K562 (cell line): ENCODE measurements around the gene LDLRAD1. TPM values are rescaled to one million over a fixed set of nuclear protein-coding genes. Genes with fewer than 3 reads are reported as not detected.

ENCODE experiments used
- ATAC-seq: fragments of 200-7000 bp; cut with Tn5 transposase; 3 replicates; pipeline ENCODE4 v1.9.1; 2020; ENCODE audit warnings: moderate library complexity
- BruUV-seq: library from RNA; stranded (reverse); fragments of 400-500 nt; replicated peaks from 2 replicates; lab custom pipeline; 2021; lab: Mats Ljungman, UMichigan
- CTCF ChIA-PET: fragments of 300-600 bp; formaldehyde crosslinking; extraction: SDS; loops from one replicate; lab custom pipeline; 2021; ENCODE audit warnings: low intra/inter-chr PET ratio; lab: Yijun Ruan, JAX
- POLR2A ChIA-PET: fragments of 300-600, 350-650 bp; sonication (Branson Sonifier 250); formaldehyde crosslinking; extraction: SDS; loops from one replicate; lab custom pipeline; 2021; ENCODE audit warnings: antibody characterized with exemption, inconsistent platforms; lab: Yijun Ruan, JAX
- DNase-seq, 4 experiments: peaks; one replicate each; pipeline versions ENCODE4 v3.0.0 to v3.0.0-alpha.2; 2011 to 2018; ENCODE audit warnings: low spot score in 3 of 4, mixed read lengths in 3 of 4; ENCODE audit errors: extremely low read depth in 1 of 4
- FAIRE-seq: peaks from 2 replicates; lab custom pipeline; 2011; peaks lifted over from hg19 to GRCh38; lab: Jason Lieb, UNC
- H2AFZ ChIP-seq: 2 replicates; pipeline ENCODE4 v1.6.0; 2011; ENCODE audit warnings: low read depth, low read length, control low read depth, inconsistent platforms
- H3K27ac ChIP-seq: fragments of 200-600 bp; 3 replicates; pipeline ENCODE4 v1.8.0; 2011; ENCODE audit warnings: low read depth, mild to moderate bottlenecking, control low read depth, inconsistent platforms, low read length, moderate library complexity, mixed read lengths; ENCODE audit errors: extremely low read depth
- H3K27me3 ChIP-seq, 2 experiments: fragments of 300-600 bp in 1 of 2; 2 replicates in 1 of 2; 3 replicates in 1 of 2; pipeline versions ENCODE4 v1.6.0 to v1.8.0; 2011; ENCODE audit warnings: inconsistent platforms in 2 of 2, low read length in 2 of 2, mild to moderate bottlenecking in 1 of 2, mixed read lengths in 1 of 2, moderate library complexity in 1 of 2; ENCODE audit not compliant: control insufficient read depth in 2 of 2, insufficient read depth in 2 of 2
- H3K36me3 ChIP-seq: fragments of 300-600 bp; 3 replicates; pipeline ENCODE4 v1.8.0; 2011; ENCODE audit warnings: mild to moderate bottlenecking, low read length, inconsistent platforms; ENCODE audit not compliant: control insufficient read depth, insufficient read depth
- H3K4me1 ChIP-seq, 2 experiments: fragments of 200-600 bp in 1 of 2; replicated peaks in 1 of 2; 2 replicates in 1 of 2; 3 replicates in 1 of 2; pipeline versions ENCODE4 v1.5.1 to v1.8.0; 2011; ENCODE audit warnings: inconsistent platforms in 2 of 2, low read length in 2 of 2, mild to moderate bottlenecking in 1 of 2, mixed read lengths in 1 of 2, moderate library complexity in 1 of 2; ENCODE audit not compliant: control insufficient read depth in 2 of 2, insufficient read depth in 2 of 2
- H3K4me2 ChIP-seq: 2 replicates; pipeline ENCODE4 v1.6.1; 2011; ENCODE audit warnings: low read length, control low read depth, inconsistent platforms, mixed read lengths; ENCODE audit not compliant: insufficient read depth
- H3K4me3 ChIP-seq: fragments of 200-600 bp; sonication (generic), shearing (Covaris generic); 2 replicates; pipeline ENCODE4 v1.5.1; 2016; ENCODE audit warnings: control low read depth, inconsistent platforms
- H3K79me2 ChIP-seq: fragments of 200-600 bp; 3 replicates; pipeline ENCODE4 v1.8.0; 2011; ENCODE audit warnings: low read length, inconsistent platforms; ENCODE audit not compliant: control insufficient read depth, insufficient read depth
- H3K9ac ChIP-seq, 2 experiments: 2 replicates each; pipeline versions ENCODE4 v1.6.0 to v1.6.1; 2011; ENCODE audit warnings: low read depth in 2 of 2, low read length in 2 of 2, control low read depth in 1 of 2, inconsistent platforms in 1 of 2, mild to moderate bottlenecking in 1 of 2, mixed read lengths in 1 of 2; ENCODE audit not compliant: insufficient read depth in 1 of 2
- H3K9me1 ChIP-seq: one replicate; pipeline ENCODE4 v1.6.0; 2011; ENCODE audit warnings: inconsistent platforms, mild to moderate bottlenecking, low read length, moderate library complexity; ENCODE audit not compliant: control insufficient read depth, insufficient read depth
- H3K9me3 ChIP-seq: replicated peaks from 2 replicates; pipeline ENCODE4 v1.5.1; 2011; ENCODE audit warnings: low read depth, low read length, inconsistent platforms; ENCODE audit not compliant: control insufficient read depth, insufficient read depth
- H4K20me1 ChIP-seq: replicated peaks from 2 replicates; pipeline ENCODE4 v1.6.1; 2011; ENCODE audit warnings: low read length, inconsistent platforms, mixed read lengths; ENCODE audit not compliant: control insufficient read depth, insufficient read depth
- HCFC1 ChIP-seq: IDR thresholded peaks from 2 replicates; pipeline ENCODE4 v1.6.1; 2012; ENCODE audit warnings: low read depth, low read length, improper control_type of control experiment
- KDM2B ChIP-seq: fragments of 250-450 bp; sonication (Bioruptor Pico); IDR thresholded peaks from 2 replicates; pipeline ENCODE4 v1.8.0; 2021; ENCODE audit warnings: mild to moderate bottlenecking, moderate library complexity
- MYNN ChIP-seq, 2 experiments: sonication (generic); formaldehyde crosslinking in 1 of 2; IDR thresholded peaks; 2 replicates each; pipeline versions ENCODE4 v1.5.0 to v1.6.1; 2016 to 2020; ENCODE audit warnings: antibody characterized with exemption in 1 of 2, missing genetic modification reagents in 1 of 2
- RAD21 ChIP-seq, 2 experiments: fragments of 250-450 bp in 1 of 2; fragments of 450-650 bp in 1 of 2; sonication (Bioruptor Pico) in 1 of 2; formaldehyde crosslinking in 1 of 2; IDR thresholded peaks in 1 of 2; conservative IDR thresholded peaks in 1 of 2; 2 replicates each; pipeline versions ENCODE4 v1.4.0 to v1.8.0; 2020 to 2022; ENCODE audit warnings: mild to moderate bottlenecking in 2 of 2, moderate library complexity in 1 of 2
- ZBTB1 ChIP-seq: sonication (generic); formaldehyde crosslinking; IDR thresholded peaks from 2 replicates; pipeline ENCODE4 v1.8.1; 2023; ENCODE audit warnings: missing genetic modification reagents, low read depth, mild to moderate bottlenecking, borderline replicate concordance
- ZNF133 ChIP-seq: fragments of 250-450 bp; sonication (Bioruptor Pico); IDR thresholded peaks from 2 replicates; pipeline ENCODE4 v1.4.0; 2020; ENCODE audit warnings: mild to moderate bottlenecking
- ZNF140 ChIP-seq: fragments of 250-450 bp; sonication (Bioruptor Pico); IDR thresholded peaks from 2 replicates; pipeline ENCODE4 v1.8.0; 2021; ENCODE audit warnings: moderate library complexity, mild to moderate bottlenecking, inconsistent platforms
- WGBS: fragments of 100-300 bp; shearing (Covaris generic); methylation state at CpG from one replicate; pipeline ENCODE4 v1.1.6; 2016; ENCODE audit warnings: low coverage, mixed read lengths; ENCODE audit not compliant: insufficient coverage; ENCODE audit errors: missing lambda C conversion rate; 5-methylcytosine and 5-hydroxymethylcytosine counted together
- in situ Hi-C: fragments of 300-500 bp; cut with MboI; formaldehyde crosslinking; loops from 4 replicates; pipeline ENCODE4 v1.15.0; 2018; ENCODE audit warnings: inconsistent platforms, mixed read lengths
- intact Hi-C: fragments of 100-400 bp; cut with micrococcal nuclease; formaldehyde crosslinking; loops from 2 replicates; pipeline ENCODE4 v1.14.2; 2022
- polyA plus RNA-seq, 8 experiments: library from polyadenylated mRNA; depleted of rRNA in 4 of 8; stranded (reverse) in 5 of 8; unstranded in 3 of 8; fragments of >200 nt; fragmentation: Nextera tagmentation in 2 of 8; fragmentation: Illumina TruSeq in 1 of 8; extraction: Ambion mirVana in 2 of 8; extraction: Trizol in 1 of 8; gene quantifications; 2 replicates each; pipeline versions ENCODE4 v1.2.1 to v1.2.3, GENCODE V29; 2011 to 2014; ENCODE audit warnings: inconsistent platforms in 1 of 8, missing spikeins in 1 of 8
- total RNA-seq, 7 experiments: library from RNA; depleted of rRNA in 6 of 7; stranded (reverse); fragments of >200 nt in 6 of 7; fragmentation: Illumina TruSeq in 2 of 7; extraction: Trizol in 2 of 7; gene quantifications; 2 replicates each; pipeline versions ENCODE4 v1.2.1 to v1.2.3, GENCODE V29; 2011 to 2021; ENCODE audit warnings: low replicate concordance in 1 of 7
- TF ChIP-seq, protein P1 (sequence below): fragments of 450-650 bp; IDR thresholded peaks from 2 replicates; pipeline ENCODE4 v1.6.1; 2017; ENCODE audit warnings: mild to moderate bottlenecking, moderate library complexity
- TF ChIP-seq, protein P2 (sequence below): sonication (generic); IDR thresholded peaks from 2 replicates; pipeline ENCODE4 v1.6.1; 2016

Gene LDLRAD1
- total and polyA plus RNA-seq, 9 of the 15 experiments (the other 6 are each of a cell fraction or from before 2014, with no cell fraction given), result not detected

DNA sequence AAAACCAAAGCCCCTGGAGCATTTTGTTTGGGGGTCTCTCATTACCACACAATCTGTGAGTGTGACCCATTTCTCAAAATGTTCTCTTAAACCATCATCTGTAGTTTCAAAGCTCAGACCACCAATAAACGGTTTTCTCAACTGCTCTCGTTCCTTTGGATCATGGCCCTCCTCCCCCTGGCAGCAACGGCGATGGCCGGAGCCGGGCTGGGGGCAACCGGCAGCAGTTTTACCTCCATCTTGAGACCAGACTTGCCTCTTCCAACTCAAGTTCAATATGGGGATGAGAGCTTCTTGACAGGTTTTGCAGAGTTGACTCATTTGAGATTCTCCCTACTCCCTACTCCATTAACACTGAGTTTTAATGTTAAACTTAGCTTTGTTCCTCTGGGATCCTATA is 42.1 kb downstream of the LDLRAD1 start:
- WGBS, result 65% methylated on average over 7 of the region's 7 CpGs
- intact Hi-C loops (no loop called here), in situ Hi-C loops (no loop called here)
- POLR2A ChIA-PET, result no interaction called here
- CTCF ChIA-PET, result no interaction called here
- no TSS peak for BruUV-seq
- Histone ChIP-seq H3K36me3 (peaks cover 4% of the 10 kb centered on the region; the same call in 1 of the 3 replicates), H3K79me2 (no peaks in the 10 kb centered on the region), H3K4me2 (no peak overlapping the region), H3K9me3 (no peaks in the 10 kb centered on the region), H3K4me3 (no peak overlapping the region)
- no peak for FAIRE-seq
- ATAC-seq, result no peak
- no peak for TF ChIP-seq RAD21 (CRISPR knock-in tag; conservative IDR thresholded peaks at IDR 0.05 in 1 of 2, IDR thresholded peaks at IDR 0.05 in 1 of 2)
- no peak for TF ChIP-seq MYNN (IDR thresholded peaks at IDR 0.05)
- no peak for TF ChIP-seq MYNN (CRISPR knock-in tag; IDR thresholded peaks at IDR 0.05)
- no peak for TF ChIP-seq ZNF140 (CRISPR knock-in tag)
- no peak for TF ChIP-seq KDM2B (CRISPR knock-in tag)
- TF ChIP-seq, all 486 proteins: peak for 0
- no peak for DNase-seq
- Histone ChIP-seq H3K27ac (no peak overlapping the region), H4K20me1 (no peaks in the 10 kb centered on the region), H3K9ac (no peak overlapping the region), H3K27me3 (no peaks in the 10 kb centered on the region), H3K4me1 (no peaks in the 10 kb centered on the region; a peak in 2 of 5 replicates), H3K9me1 (no peaks in the 10 kb centered on the region), H2AFZ (no peak overlapping the region)

DNA sequence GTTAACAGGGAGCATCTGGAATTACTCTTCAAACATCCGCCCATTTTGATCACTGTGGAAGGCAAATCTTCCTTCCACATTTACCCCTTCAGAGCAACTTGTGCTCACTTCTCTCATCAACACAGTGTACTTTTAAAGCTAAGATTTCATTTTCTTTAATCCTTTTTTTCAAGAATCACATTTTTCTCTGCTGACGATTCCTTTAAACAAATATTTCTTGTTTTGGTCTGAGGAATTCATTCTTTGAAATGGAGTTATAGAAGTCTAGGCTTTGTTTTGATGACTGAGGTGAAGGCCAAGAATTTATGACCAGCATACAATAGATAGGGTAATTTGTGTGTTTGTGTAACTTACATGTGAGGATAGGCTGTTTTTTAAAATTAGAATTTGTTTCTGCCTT is 46.3 kb downstream of the LDLRAD1 start:
- whole genome bisulfite sequencing, result 88% methylated on average over 2 of the region's 2 CpGs
- Histone ChIP-seq H3K79me2 (no peaks in the 10 kb centered on the region), H3K4me2 (no peak overlapping the region), H3K9me1 (no peaks in the 10 kb centered on the region), H3K4me1 (no peaks in the 10 kb centered on the region; a peak in 2 of 5 replicates), H2AFZ (no peak overlapping the region), H3K36me3 (peaks cover 36% of the 10 kb centered on the region), H3K9ac (no peak overlapping the region), H3K4me3 (no peak overlapping the region), H4K20me1 (no peaks in the 10 kb centered on the region), H3K27me3 (no peaks in the 10 kb centered on the region), H3K9me3 (no peaks in the 10 kb centered on the region), H3K27ac (no peak overlapping the region)
- ATAC-seq (no peak), FAIRE-seq (no peak), DNase-seq (no peak)
- intact Hi-C loops, result no loop called here
- ChIA-PET POLR2A (interaction anchor here (1.5 kb wide), 1 partner anchor 10 kb away, joined by 3 read pairs; no protein-coding TSS in a partner anchor), CTCF (no interaction called here)
- in situ Hi-C loops, result no loop called here
- BruUV-seq, result no TSS peak
- TF ChIP-seq HCFC1 (no peak), ZNF133 (CRISPR knock-in tag) (no peak), ZBTB1 (no peak)
- TF ChIP-seq, protein P1, sequence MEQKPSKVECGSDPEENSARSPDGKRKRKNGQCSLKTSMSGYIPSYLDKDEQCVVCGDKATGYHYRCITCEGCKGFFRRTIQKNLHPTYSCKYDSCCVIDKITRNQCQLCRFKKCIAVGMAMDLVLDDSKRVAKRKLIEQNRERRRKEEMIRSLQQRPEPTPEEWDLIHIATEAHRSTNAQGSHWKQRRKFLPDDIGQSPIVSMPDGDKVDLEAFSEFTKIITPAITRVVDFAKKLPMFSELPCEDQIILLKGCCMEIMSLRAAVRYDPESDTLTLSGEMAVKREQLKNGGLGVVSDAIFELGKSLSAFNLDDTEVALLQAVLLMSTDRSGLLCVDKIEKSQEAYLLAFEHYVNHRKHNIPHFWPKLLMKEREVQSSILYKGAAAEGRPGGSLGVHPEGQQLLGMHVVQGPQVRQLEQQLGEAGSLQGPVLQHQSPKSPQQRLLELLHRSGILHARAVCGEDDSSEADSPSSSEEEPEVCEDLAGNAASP, result no peak
- TF ChIP-seq, protein P2, sequence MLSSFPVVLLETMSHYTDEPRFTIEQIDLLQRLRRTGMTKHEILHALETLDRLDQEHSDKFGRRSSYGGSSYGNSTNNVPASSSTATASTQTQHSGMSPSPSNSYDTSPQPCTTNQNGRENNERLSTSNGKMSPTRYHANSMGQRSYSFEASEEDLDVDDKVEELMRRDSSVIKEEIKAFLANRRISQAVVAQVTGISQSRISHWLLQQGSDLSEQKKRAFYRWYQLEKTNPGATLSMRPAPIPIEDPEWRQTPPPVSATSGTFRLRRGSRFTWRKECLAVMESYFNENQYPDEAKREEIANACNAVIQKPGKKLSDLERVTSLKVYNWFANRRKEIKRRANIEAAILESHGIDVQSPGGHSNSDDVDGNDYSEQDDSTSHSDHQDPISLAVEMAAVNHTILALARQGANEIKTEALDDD, result no peak
